Smooth muscle cell (in vitro differentiated cells): Measurements from ENCODE around the gene DOCK1. TPM values are rescaled to one million over a fixed set of nuclear protein-coding genes. Genes with fewer than 3 reads are reported as not detected.

Experiments used
- DNase-seq: peaks from one replicate; lab custom pipeline; 2025; ENCODE audit not compliant: unreplicated experiment; lab: John Stamatoyannopoulos, UW
- H2AFZ ChIP-seq: fragments of 200-600 bp; sonication (generic); 2 replicates; pipeline ENCODE4 v1.6.0; 2016; ENCODE audit warnings: antibody characterized with exemption, low read depth, mild to moderate bottlenecking
- H3F3A ChIP-seq: fragments of 200-600 bp; sonication (generic); 2 replicates; pipeline ENCODE4 v1.6.0; 2017; ENCODE audit warnings: antibody characterized with exemption, low read depth
- H3K27ac ChIP-seq: fragments of 200-600 bp; sonication (generic); 2 replicates; pipeline ENCODE4 v1.5.1; 2016; ENCODE audit warnings: low read depth, mild to moderate bottlenecking
- H3K27me3 ChIP-seq: fragments of 200-600 bp; sonication (generic); 2 replicates; pipeline ENCODE4 v1.6.1; 2016; ENCODE audit warnings: low read depth, mild to moderate bottlenecking
- H3K36me3 ChIP-seq: fragments of 200-600 bp; sonication (generic); 2 replicates; pipeline ENCODE4 v1.5.1; 2016; ENCODE audit warnings: low read depth
- H3K4me1 ChIP-seq: fragments of 200-600 bp; sonication (generic); 2 replicates; pipeline ENCODE4 v1.5.1; 2016; ENCODE audit warnings: low read depth
- H3K4me2 ChIP-seq: fragments of 200-600 bp; sonication (generic); 2 replicates; pipeline ENCODE4 v1.6.0; 2016; ENCODE audit warnings: mild to moderate bottlenecking
- H3K4me3 ChIP-seq: fragments of 200-600 bp; sonication (generic); 2 replicates; pipeline ENCODE4 v1.5.1; 2016; ENCODE audit warnings: mild to moderate bottlenecking
- H3K79me2 ChIP-seq: fragments of 200-600 bp; sonication (generic); 2 replicates; pipeline ENCODE4 v1.6.0; 2016; ENCODE audit warnings: low read depth, mild to moderate bottlenecking
- H3K9ac ChIP-seq: fragments of 200-600 bp; sonication (generic); 2 replicates; pipeline ENCODE4 v1.6.0; 2016; ENCODE audit warnings: low read depth
- H3K9me3 ChIP-seq: fragments of 200-600 bp; sonication (generic); replicated peaks from 2 replicates; pipeline ENCODE4 v1.5.1; 2016; ENCODE audit warnings: low read depth
- H4K20me1 ChIP-seq: fragments of 200-600 bp; sonication (generic); 2 replicates; pipeline ENCODE4 v1.6.0; 2016; ENCODE audit warnings: low read depth
- CTCF ChIP-seq: fragments of 200-600 bp; sonication (generic); IDR thresholded peaks from 2 replicates; pipeline ENCODE4 v1.5.1; 2017; ENCODE audit warnings: borderline replicate concordance, mild to moderate bottlenecking, antibody characterized with exemption; ENCODE audit not compliant: insufficient read depth, poor library complexity, severe bottlenecking
- WGBS: methylation state at CpG from one replicate; pipeline ENCODE4 v1.1.7; 2016; ENCODE audit warnings: low lambda C conversion rate; 5-methylcytosine and 5-hydroxymethylcytosine counted together
- polyA plus RNA-seq: library from polyadenylated mRNA; unstranded; fragments of >200 nt; fragmentation: Nextera tagmentation; extraction: Ambion mirVana; gene quantifications from 2 replicates; pipeline ENCODE4 v1.2.1, GENCODE V29; 2016
- total RNA-seq: library from RNA; depleted of rRNA; stranded (reverse); fragments of >200 nt; gene quantifications from 2 replicates; pipeline ENCODE4 v1.2.3, GENCODE V29; 2014

DOCK1 gene
- total and polyA plus RNA-seq, 2 experiments from 2014 or later: 18.4 to 37.1 TPM

DNA sequence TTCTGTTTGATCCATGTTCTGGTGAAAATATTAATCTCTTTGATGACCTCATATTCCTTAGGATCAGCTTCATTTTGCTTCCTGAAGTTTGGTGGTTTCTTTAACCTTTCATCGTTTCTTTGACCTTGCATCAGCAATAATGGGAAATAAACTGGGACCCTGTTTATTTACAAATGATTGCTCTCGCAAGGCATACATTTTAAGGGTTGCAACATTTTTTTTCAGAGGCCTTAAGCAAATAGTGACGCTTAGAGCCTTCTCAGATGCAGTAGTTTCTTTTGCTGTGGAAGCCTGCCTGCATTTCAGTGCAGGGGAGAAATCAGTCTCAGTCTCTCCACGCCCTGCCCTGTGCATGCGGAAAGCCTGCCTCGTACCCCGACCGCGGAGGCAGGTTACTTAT is 504.8 kb downstream of the DOCK1 start:
- Histone ChIP-seq H3K4me1 (no peaks in the 10 kb centered on the region), H3K27me3 (no peaks in the 10 kb centered on the region), H3F3A (no peaks in the 10 kb centered on the region), H3K9ac (no peak overlapping the region), H3K4me2 (no peak overlapping the region), H4K20me1 (no peaks in the 10 kb centered on the region), H2AFZ (no peak overlapping the region), H3K4me3 (no peak overlapping the region), H3K36me3 (no peaks in the 10 kb centered on the region), H3K79me2 (no peaks in the 10 kb centered on the region), H3K27ac (no peak overlapping the region), H3K9me3 (no peaks in the 10 kb centered on the region)
- 91% methylated on average over 9 of the region's 9 CpGs for WGBS
- TF ChIP-seq CTCF: no peak
- no peak for DNase-seq

- 99% methylated on average over 10 of the region's 10 CpGs for WGBS
- Histone ChIP-seq H2AFZ (no peak overlapping the region), H3K9me3 (no peaks in the 10 kb centered on the region), H3K79me2 (no peaks in the 10 kb centered on the region), H3K9ac (no peak overlapping the region), H3K27ac (no peak overlapping the region), H3K27me3 (no peaks in the 10 kb centered on the region), H3K36me3 (no peaks in the 10 kb centered on the region), H3F3A (no peaks in the 10 kb centered on the region), H4K20me1 (no peaks in the 10 kb centered on the region), H3K4me2 (no peak overlapping the region), H3K4me3 (no peak overlapping the region), H3K4me1 (no peaks in the 10 kb centered on the region)
- no peak for DNase-seq
- TF ChIP-seq CTCF: no peak
Observed at GRCh38 chr10:127411062-127411461, 505.8 kb downstream of the DOCK1 start.

DNA sequence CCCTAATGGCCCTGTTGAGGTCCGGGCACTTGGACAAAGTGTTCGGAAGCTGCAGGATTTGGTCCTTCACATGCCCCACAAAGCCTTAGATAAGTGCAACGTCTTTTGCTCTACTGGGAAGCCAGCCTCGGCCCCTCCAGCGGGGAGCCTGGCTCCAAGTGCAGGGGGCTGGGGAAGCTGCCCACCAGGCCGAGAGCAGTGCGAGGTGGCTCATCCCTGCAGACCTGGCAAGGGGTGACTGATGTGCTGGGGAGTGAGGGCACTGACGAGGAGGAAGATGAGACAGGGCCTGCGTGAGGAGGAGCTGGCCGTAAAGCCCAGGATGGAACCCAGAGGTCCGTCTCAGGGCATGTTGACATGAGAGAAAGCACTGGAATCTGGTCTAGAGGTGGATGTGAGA is 508.1 kb downstream of the DOCK1 start:
- no peak overlapping the region for H3K27ac ChIP-seq
- DNase-seq: no peak
- H3K4me2 ChIP-seq: no peak overlapping the region
- H3K79me2 ChIP-seq: no peaks in the 10 kb centered on the region
- no peaks in the 10 kb centered on the region for H3K36me3 ChIP-seq
- WGBS: 93% methylated on average over 11 of the region's 11 CpGs
- peaks cover 5% of the 10 kb centered on the region for H3K4me1 ChIP-seq
- H4K20me1 ChIP-seq: no peaks in the 10 kb centered on the region
- H2AFZ ChIP-seq: no peak overlapping the region
- no peaks in the 10 kb centered on the region for H3K27me3 ChIP-seq
- H3K4me3 ChIP-seq: no peak overlapping the region
- no peak for TF ChIP-seq CTCF
- H3K9ac ChIP-seq: no peak overlapping the region
- H3F3A ChIP-seq: no peaks in the 10 kb centered on the region
- H3K9me3 ChIP-seq: no peaks in the 10 kb centered on the region

GRCh38 chr10:127414024-127414423 is 508.8 kb downstream of the DOCK1 start:
- WGBS: 35% methylated on average over 9 of the region's 9 CpGs

More at GRCh38 chr10:127414024-127414423, 508.8 kb downstream of the DOCK1 start:
- H3F3A ChIP-seq: no peaks in the 10 kb centered on the region
- H3K4me1 ChIP-seq: peaks cover 5% of the 10 kb centered on the region
- H3K79me2 ChIP-seq: no peaks in the 10 kb centered on the region
- no peak overlapping the region for H2AFZ ChIP-seq
- H3K4me2 ChIP-seq: no peak overlapping the region
- no peak for TF ChIP-seq CTCF
- H3K36me3 ChIP-seq: no peaks in the 10 kb centered on the region
- H3K27me3 ChIP-seq: no peaks in the 10 kb centered on the region
- no peak for DNase-seq
- H4K20me1 ChIP-seq: no peaks in the 10 kb centered on the region
- no peak overlapping the region for H3K27ac ChIP-seq
- H3K4me3 ChIP-seq: no peak overlapping the region
- H3K9me3 ChIP-seq: no peaks in the 10 kb centered on the region
- no peak overlapping the region for H3K9ac ChIP-seq
